Measurements from ENCODE around the gene BMPR1B. TPM values are rescaled to one million over a fixed set of nuclear protein-coding genes. Genes with fewer than 3 reads are reported as not detected.

Gene BMPR1B
- total RNA-seq, 1 experiment from 2014 or later = 7.1 TPM

GRCh38 chr4:94933799-94934198, 176.0 kb downstream of the BMPR1B start:
- H2AFZ ChIP-seq (ENCODE audit: low read length) = no peak overlapping the region
- no peaks in the 10 kb centered on the region for H3K27me3 ChIP-seq (ENCODE audit: low read length)
- intact Hi-C loops (cut with micrococcal nuclease) = loop anchor here (2.0 kb wide), 1 partner anchor 161 kb away; no protein-coding TSS in a partner anchor
- no peaks in the 10 kb centered on the region for H4K20me1 ChIP-seq (ENCODE audit: low read length)
- peak overlapping the region; percentile 51; the same call in 1 of the 2 replicates for H3K27ac ChIP-seq (ENCODE audit: low read length)
- peak overlapping the region; percentile 43; the same call in 1 of the 2 replicates for H3K4me3 ChIP-seq (ENCODE audit: low read length)
- H3K79me2 ChIP-seq (ENCODE audit: low read length) = peaks cover 5% of the 10 kb centered on the region; the same call in 1 of the 2 replicates
- peak overlapping the region; percentile 81 for H3K4me2 ChIP-seq (ENCODE audit: low read length)
- peak; percentile 65 for ATAC-seq
- ChIA-PET POLR2A (ENCODE audit: unreplicated experiment) (no interaction called here), CTCF (interaction anchor here (0.6 kb wide), 3 partner anchors 43 to 174 kb away, joined by 6 to 9 read pairs (median 7); no protein-coding TSS in a partner anchor)
- no peaks in the 10 kb centered on the region for H3K9me2 ChIP-seq (replicated peaks; ENCODE audit: low read length)
- DNase-seq = peak; percentile 61
- TF ChIP-seq EZH2 (IDR thresholded peaks at IDR 0.05; ENCODE audit: low read length, unreplicated experiment) (no peak), CTCF (conservative IDR thresholded peaks at IDR 0.05; ENCODE audit: low read depth, low read length) (no peak), EZH2phosphoT487 (IDR thresholded peaks at IDR 0.05; ENCODE audit: borderline replicate concordance, low read length) (no peak)
- no peaks in the 10 kb centered on the region for H3K36me3 ChIP-seq (ENCODE audit: low read depth, low read length)
- no TSS peak for BruUV-seq (replicated peaks)
- H3F3A ChIP-seq (ENCODE audit: low read length, unreplicated experiment) = no peaks in the 10 kb centered on the region
- H3K4me1 ChIP-seq (ENCODE audit: insufficient read depth, low read length) = peaks cover 40% of the 10 kb centered on the region
- no peak overlapping the region for H3K9ac ChIP-seq (ENCODE audit: low read length)
- no peaks in the 10 kb centered on the region for H3K9me3 ChIP-seq (ENCODE audit: low read length)

GRCh38 chr4:94934201-94934600, 176.4 kb downstream of the BMPR1B start:
- intact Hi-C loops (cut with micrococcal nuclease) = loop anchor here (2.0 kb wide), 1 partner anchor 161 kb away; no protein-coding TSS in a partner anchor
- Histone ChIP-seq H3K9ac (ENCODE audit: low read length) (peak overlapping the region; percentile 33; the same call in 1 of the 2 replicates), H3K4me2 (ENCODE audit: low read length) (peak overlapping the region; percentile 81), H3F3A (ENCODE audit: low read length, unreplicated experiment) (no peaks in the 10 kb centered on the region), H3K9me3 (ENCODE audit: low read length) (no peaks in the 10 kb centered on the region), H3K36me3 (ENCODE audit: low read depth, low read length) (no peaks in the 10 kb centered on the region), H3K9me2 (replicated peaks; ENCODE audit: low read length) (no peaks in the 10 kb centered on the region), H3K4me1 (ENCODE audit: insufficient read depth, low read length) (peaks cover 43% of the 10 kb centered on the region), H3K27ac (ENCODE audit: low read length) (peak overlapping the region; percentile 51), H3K79me2 (ENCODE audit: low read length) (peaks cover 5% of the 10 kb centered on the region; the same call in 1 of the 2 replicates), H2AFZ (ENCODE audit: low read length) (no peak overlapping the region), H4K20me1 (ENCODE audit: low read length) (no peaks in the 10 kb centered on the region), H3K27me3 (ENCODE audit: low read length) (no peaks in the 10 kb centered on the region), H3K4me3 (ENCODE audit: low read length) (peak overlapping the region; percentile 43; the same call in 1 of the 2 replicates)
- ATAC-seq (peak; percentile 29), DNase-seq (peak; percentile 47)
- ChIA-PET POLR2A (ENCODE audit: unreplicated experiment) (no interaction called here), CTCF (interaction anchor here (0.6 kb wide), 3 partner anchors 43 to 174 kb away, joined by 6 to 9 read pairs (median 7); no protein-coding TSS in a partner anchor)
- no peak for TF ChIP-seq EZH2phosphoT487 (IDR thresholded peaks at IDR 0.05; ENCODE audit: borderline replicate concordance, low read length)
- TF ChIP-seq EZH2 (IDR thresholded peaks at IDR 0.05; ENCODE audit: low read length, unreplicated experiment) = no peak
- no peak for TF ChIP-seq CTCF (conservative IDR thresholded peaks at IDR 0.05; ENCODE audit: low read depth, low read length)
- no TSS peak for BruUV-seq (replicated peaks)

- H4K20me1 ChIP-seq (ENCODE audit: low read length) = no peaks in the 10 kb centered on the region
- H3F3A ChIP-seq (ENCODE audit: low read length, unreplicated experiment) = no peaks in the 10 kb centered on the region
- CTCF ChIA-PET = no interaction called here
- peak overlapping the region; percentile 46; the same call in 1 of the 2 replicates for H3K4me3 ChIP-seq (ENCODE audit: low read length)
- H3K4me2 ChIP-seq (ENCODE audit: low read length) = peak overlapping the region; percentile 81
- peaks cover 5% of the 10 kb centered on the region; the same call in 1 of the 2 replicates for H3K79me2 ChIP-seq (ENCODE audit: low read length)
- peaks cover 49% of the 10 kb centered on the region for H3K4me1 ChIP-seq (ENCODE audit: insufficient read depth, low read length)
- ATAC-seq (peak; percentile 33), DNase-seq (peak; percentile 62)
- H3K9me3 ChIP-seq (ENCODE audit: low read length) = no peaks in the 10 kb centered on the region
- no peaks in the 10 kb centered on the region for H3K36me3 ChIP-seq (ENCODE audit: low read depth, low read length)
- POLR2A ChIA-PET (ENCODE audit: unreplicated experiment) = no interaction called here
- no peak for TF ChIP-seq EZH2phosphoT487 (IDR thresholded peaks at IDR 0.05; ENCODE audit: borderline replicate concordance, low read length)
- no peak for TF ChIP-seq EZH2 (IDR thresholded peaks at IDR 0.05; ENCODE audit: low read length, unreplicated experiment)
- no peak for TF ChIP-seq CTCF (conservative IDR thresholded peaks at IDR 0.05; ENCODE audit: low read depth, low read length)
- BruUV-seq (replicated peaks) = no TSS peak
- peak overlapping the region; percentile 33; the same call in 1 of the 2 replicates for H3K9ac ChIP-seq (ENCODE audit: low read length)
- H3K27ac ChIP-seq (ENCODE audit: low read length) = peak overlapping the region; percentile 51
- no peaks in the 10 kb centered on the region for H3K27me3 ChIP-seq (ENCODE audit: low read length)
- no peaks in the 10 kb centered on the region for H3K9me2 ChIP-seq (replicated peaks; ENCODE audit: low read length)
- intact Hi-C loops (cut with micrococcal nuclease) = loop anchor here (2.0 to 5.0 kb wide), 2 partner anchors 37 to 160 kb away; no protein-coding TSS in a partner anchor
- 0 out of 2 replicates have a peak overlapping the region, but pooled peaks have one; percentile 2 for H2AFZ ChIP-seq (ENCODE audit: low read length)
These were observed 177.1 kb downstream of the BMPR1B start for GRCh38 chr4:94934864-94935263.

All from PC-3 (cell line).